Prostate gland (tissue), 2 donors: ENCODE results near the gene SELENOO.

Experiments used
- POLR2A ChIP-seq: fragments of 450-650 bp; IDR thresholded peaks from one replicate; pipeline ENCODE4 v1.6.1; 2016; ENCODE audit warnings: antibody characterized with exemption, mild to moderate bottlenecking
- POLR2AphosphoS5 ChIP-seq: sonication (generic); formaldehyde crosslinking; IDR thresholded peaks from one replicate; pipeline ENCODE4 v1.6.1; 2017; ENCODE audit warnings: antibody characterized with exemption
- TF ChIP-seq, protein P1 (sequence below), 4 experiments: fragments of 200-600 bp in 2 of 4; fragments of 450-650 bp in 2 of 4; sonication (generic) in 2 of 4; IDR thresholded peaks; 1 replicate in 3 of 4; 2 replicates in 1 of 4; pipeline ENCODE4 v1.5.1; 2016 to 2019; ENCODE audit warnings: antibody characterized with exemption in 4 of 4, mild to moderate bottlenecking in 2 of 4, moderate library complexity in 2 of 4

DNA sequence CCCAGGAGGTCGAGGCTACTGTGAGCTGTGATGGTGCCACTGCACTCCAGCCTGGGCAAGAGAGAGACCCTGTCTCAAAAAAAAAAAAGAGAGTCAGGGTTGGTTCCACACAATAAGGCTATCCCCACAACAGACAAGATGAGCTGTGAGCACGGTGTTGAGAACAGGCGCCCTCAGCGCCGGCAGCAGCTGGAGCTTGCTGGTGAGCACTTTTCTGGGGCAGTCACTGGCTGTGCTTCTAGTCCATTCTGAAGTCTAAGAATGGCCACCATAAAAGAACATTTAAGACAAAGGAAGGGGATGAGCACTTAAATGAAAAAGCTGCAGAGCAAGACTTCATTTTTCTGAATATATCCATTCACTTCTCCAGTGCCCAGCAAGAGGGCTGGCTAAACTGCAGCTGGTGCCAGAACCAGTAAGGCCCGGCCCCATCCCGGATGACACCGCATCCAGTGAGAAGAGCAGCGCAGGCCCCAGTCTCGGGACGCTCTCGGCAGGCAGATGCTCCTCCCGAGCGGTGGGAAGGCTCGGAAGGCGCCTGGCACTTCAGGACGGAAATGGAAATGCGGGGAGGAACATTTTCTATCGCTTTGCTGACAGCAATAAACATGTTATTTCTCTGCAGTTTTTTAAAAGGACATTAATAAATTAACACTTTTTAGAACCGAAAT, 31.8 kb downstream of the SELENOO start:
- TF ChIP-seq, protein P1, sequence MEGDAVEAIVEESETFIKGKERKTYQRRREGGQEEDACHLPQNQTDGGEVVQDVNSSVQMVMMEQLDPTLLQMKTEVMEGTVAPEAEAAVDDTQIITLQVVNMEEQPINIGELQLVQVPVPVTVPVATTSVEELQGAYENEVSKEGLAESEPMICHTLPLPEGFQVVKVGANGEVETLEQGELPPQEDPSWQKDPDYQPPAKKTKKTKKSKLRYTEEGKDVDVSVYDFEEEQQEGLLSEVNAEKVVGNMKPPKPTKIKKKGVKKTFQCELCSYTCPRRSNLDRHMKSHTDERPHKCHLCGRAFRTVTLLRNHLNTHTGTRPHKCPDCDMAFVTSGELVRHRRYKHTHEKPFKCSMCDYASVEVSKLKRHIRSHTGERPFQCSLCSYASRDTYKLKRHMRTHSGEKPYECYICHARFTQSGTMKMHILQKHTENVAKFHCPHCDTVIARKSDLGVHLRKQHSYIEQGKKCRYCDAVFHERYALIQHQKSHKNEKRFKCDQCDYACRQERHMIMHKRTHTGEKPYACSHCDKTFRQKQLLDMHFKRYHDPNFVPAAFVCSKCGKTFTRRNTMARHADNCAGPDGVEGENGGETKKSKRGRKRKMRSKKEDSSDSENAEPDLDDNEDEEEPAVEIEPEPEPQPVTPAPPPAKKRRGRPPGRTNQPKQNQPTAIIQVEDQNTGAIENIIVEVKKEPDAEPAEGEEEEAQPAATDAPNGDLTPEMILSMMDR (IDR thresholded peaks at IDR 0.05) = no peak
- no peak for TF ChIP-seq POLR2A
- no peak for TF ChIP-seq POLR2AphosphoS5
